NOMO-1 treated with DMSO at 0.1 percent for 48 hours (cell line): Measurements from ENCODE around the gene C10orf62.
"Not testable (repeated sequence)": the region's sequence is repeated elsewhere in the genome, so short reads cannot be mapped to it uniquely, and the experiment has no call there.

Source experiments
- DNase-seq: peaks from one replicate; lab custom pipeline; 2025; ENCODE audit not compliant: unreplicated experiment; lab: John Stamatoyannopoulos, UW

Gene C10orf62

DNA sequence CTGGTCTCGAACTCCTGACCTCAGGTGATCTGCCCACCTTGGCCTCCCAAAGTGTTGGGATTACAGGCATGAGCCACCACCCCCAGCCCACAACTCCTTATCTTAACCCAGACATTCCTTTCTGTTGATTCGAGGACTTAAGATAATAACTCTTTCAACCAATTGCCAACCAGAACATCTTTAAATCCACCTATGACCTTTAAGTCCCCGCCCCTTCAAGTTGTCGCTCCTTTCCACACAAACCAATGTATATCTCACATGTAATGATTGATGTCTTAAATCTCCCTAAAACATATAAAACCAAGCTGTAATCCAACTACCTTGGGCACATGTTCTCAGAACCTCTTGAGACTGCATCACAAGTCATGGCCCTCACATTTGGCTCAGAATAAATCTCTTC is 24.7 kb upstream of the C10orf62 start:
- no peak for DNase-seq

DNA sequence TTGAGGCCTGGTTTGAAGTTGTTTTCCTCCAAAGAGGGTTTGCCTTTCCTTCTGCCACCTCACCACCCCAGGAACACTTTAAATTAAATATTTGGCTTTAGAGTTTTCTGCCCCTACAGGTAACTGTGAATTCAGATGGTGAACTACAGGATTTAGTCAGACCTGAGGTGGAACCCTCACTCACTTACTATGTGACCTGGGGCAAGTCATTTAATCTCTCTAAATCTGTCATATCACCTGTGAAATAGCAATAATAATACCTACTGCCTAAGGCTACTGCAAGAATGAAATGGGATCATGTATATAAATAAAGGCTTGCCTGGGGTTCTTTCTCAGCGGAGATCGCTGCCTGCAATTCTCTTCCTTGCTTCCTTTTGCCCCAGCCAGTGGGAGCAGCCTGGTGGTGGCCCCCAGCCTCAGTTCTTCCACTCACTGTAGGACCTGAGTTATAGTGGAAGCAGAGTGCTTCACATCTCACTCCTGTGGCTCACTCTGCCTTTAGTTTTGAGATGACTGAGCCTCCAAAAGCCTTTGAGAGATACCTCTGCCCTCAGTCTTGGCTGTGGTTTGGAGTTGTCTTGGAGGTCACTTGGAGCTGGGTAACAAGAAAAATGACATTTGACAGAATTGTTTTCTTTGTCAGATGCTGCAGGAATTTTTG is 23.1 kb upstream of the C10orf62 start:
- DNase-seq, result no peak

DNA sequence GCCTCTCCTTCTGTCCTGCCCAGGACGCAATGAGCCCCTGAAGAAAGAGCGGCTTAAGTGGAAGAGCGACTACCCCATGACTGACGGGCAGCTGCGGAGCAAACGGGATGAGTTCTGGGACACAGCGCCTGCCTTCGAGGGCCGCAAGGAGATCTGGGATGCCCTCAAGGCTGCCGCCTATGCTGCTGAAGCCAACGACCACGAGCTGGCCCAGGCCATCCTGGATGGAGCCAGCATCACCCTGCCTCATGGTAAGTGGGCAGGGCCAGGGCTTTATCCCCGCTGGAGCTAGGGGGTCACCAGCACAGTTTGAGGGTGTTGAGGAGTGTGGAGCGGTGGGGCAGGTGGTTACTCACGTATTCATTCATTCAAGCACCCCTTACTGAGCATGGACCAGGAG is 21.6 kb upstream of the C10orf62 start:
- no peak for DNase-seq

DNA sequence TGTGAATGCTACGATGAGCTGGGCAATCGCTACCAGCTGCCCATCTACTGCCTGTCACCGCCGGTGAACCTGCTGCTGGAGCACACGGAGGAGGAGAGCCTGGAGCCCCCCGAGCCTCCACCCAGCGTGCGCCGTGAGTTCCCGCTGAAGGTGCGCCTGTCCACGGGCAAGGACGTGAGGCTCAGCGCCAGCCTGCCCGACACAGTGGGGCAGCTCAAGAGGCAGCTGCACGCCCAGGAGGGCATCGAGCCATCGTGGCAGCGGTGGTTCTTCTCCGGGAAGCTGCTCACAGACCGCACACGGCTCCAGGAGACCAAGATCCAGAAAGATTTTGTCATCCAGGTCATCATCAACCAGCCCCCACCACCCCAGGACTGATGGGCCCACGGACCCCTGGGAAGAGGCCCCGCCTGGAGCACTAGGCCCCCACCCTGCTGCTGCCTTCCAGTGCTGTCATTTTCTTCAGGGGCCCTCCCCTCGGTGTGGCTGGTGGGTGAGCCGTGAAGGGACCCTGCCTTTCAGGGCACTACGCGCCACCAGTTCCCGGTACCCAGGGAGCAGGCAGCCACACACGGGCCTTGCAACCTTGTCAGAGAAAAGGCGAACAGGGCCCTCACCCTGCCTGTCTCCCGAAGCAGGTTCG is 19.3 kb upstream of the C10orf62 start:
- DNase-seq, result no peak

DNA sequence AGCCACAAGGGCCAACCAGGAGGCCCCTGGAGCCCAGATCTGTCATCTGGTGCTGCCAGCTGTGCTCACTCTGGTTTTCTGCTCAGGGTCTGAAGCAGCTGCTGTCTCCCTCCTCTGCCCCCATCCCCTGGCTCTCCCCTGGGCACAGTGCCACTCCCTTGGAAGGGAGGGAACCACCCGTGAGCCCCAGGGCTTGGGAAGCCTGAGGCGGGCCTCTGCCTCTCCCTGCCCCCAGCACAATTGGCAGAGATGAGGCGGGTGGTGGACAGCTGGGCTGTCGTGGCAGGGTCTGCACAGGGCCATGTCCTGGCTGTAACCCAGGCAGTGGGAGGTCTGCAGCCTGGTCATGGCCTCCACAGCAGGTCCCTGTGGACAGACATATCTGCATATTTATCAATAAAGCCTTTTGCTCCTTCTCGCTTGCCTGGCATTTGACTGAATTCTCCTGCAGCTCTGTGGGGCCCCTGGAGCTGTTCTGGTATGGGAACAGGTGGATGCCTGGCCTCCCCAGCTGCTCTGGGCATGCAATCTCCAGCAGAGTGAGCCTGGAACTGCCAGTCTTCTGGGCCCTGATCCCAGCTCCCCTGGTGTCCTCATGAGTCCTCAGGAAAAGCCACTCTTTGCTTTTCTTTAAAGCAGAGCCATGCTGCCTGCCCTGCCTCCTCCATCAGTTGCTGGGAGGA is 18.6 kb upstream of the C10orf62 start:
- DNase-seq, result no peak

DNA sequence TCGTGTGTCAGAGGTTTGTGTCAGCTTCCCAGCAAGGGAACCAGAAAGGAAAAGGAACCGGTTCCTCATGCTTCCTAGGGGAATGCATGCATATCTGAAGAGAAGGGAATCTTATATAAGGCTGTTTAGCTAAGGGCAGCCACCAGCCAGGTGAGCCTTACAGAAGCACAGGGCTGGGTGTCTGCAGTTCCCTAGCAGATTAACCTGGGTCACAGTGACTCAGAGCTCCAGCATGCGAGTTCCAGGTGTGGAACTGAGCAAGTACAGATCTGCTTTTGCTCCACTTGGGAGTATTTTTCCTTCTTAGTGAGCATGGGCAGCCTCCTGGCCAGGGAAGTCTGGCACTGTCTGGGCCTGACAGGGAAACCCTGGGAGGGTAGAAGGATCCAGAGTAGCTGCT is 17.9 kb upstream of the C10orf62 start:
- no peak for DNase-seq

DNA sequence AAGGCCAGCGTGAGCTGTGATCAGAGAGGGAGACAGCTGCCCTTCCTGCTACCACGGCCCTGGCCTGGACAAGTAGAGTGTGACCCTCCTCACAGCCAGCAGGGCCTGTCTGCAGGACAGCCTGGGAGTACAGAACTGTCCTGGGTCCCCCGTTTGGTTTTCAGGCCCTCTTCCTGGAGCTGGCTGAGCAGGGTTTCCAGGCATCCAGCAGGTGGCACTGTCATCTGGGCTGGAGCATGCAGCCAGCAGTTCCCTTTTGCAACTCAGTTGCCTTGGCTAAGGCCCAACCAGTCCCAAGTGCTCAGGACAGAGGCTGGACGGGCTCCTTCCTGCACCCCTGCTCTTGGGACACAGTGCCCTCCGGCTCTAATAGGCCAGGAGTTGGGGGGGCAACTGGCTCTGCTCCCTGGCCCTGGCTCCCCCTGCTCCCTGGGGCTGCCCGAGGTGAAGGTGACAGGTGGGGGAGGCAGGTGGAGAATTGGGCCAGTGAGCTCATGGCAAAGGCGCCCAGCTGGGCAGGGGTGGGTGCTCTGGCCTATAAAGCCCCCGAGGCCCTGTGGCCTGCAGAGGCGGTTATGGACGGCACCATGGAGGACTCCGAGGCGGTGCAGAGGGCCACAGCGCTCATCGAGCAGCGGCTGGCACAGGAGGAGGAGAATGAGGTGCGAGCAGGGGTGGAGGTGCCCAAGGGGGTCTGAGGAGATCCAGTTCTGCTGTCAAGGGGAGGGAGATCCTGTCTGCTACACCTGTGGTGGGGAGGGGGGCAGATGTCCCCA is 17.1 kb upstream of the C10orf62 start, which contains the start of gene ANKRD2:
Gene ANKRD2 (plus strand): TSS at position 566 of the 776 bp plus-strand sequence. CDS start 10 bp downstream, at position 576.
- DNase-seq, result peak; percentile 61

DNA sequence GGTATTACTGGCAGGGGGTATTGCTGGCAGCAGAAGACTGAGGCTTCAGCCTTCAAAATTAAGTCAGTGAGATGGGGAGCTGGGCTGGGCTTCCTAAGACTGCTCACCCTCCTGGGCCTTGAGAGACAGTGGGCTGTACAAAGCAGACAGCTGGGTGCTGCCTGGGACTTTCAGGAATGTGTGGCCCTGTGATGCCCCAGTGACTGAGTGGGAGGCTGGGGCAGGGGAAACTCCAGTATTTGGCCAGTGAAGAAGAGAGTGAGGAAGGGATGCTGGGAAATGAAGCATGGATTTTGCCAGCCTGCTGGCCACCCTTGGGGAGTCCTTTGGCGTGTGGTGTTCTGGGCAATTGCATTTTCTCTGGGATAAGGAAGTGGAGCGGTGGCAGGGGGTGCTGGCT is 16.5 kb upstream of the C10orf62 start:
- no peak for DNase-seq

DNA sequence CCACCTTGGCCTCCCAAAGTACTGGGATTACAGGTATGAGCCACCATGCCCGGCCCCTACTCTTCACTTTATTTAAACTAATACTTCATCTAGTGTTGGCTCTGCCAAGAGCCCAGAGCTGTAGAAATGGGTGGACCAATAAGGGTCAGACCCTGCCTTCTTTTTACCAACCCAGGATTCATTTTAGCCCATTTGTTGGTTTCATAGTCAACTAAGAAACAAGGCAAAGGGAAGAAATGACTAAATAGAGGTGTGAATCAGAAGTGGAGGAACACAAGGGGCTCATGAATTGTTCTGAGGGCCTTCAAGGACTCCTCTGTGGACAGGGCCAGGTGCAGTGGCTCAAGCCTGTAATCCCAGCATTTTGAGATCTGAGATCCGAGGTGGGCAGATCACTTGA is 15.8 kb upstream of the C10orf62 start:
- DNase-seq, result no peak

DNA sequence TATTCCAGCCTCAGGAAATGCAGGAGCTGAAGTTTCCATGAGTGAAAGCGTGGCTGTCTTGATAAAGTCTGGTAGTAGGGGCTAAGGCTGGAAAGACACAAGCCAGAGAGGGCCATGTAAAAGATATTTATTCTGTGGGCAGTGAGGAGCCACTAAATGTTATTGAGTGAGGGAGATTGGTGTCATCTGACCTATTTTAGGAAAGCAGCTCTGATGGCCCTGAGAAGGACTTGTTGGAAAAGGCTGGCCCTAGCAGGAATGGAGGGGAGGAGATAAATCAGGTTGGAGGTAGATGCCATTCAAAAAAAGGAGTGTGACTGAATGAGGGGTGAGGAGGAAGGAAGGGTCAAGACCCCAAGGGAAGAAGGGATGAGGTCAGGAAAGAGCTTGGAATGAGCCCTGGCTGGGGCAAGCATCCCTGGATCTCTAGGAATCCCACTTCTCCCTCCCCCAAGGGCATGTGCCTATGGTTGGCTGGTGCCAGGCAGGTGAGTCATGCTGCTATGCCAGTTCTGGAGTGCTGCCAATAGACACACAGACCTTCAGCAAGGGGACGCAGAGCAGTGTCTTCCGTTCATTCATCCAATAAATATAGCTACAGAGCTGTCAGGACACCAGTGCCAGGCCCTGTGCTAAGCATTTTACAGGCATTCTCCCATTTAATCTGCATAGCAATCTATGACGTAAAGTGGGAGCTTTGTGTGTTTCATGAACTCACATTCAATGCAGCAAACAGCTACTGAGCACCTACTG is 15.0 kb upstream of the C10orf62 start:
- DNase-seq, result no peak

DNA sequence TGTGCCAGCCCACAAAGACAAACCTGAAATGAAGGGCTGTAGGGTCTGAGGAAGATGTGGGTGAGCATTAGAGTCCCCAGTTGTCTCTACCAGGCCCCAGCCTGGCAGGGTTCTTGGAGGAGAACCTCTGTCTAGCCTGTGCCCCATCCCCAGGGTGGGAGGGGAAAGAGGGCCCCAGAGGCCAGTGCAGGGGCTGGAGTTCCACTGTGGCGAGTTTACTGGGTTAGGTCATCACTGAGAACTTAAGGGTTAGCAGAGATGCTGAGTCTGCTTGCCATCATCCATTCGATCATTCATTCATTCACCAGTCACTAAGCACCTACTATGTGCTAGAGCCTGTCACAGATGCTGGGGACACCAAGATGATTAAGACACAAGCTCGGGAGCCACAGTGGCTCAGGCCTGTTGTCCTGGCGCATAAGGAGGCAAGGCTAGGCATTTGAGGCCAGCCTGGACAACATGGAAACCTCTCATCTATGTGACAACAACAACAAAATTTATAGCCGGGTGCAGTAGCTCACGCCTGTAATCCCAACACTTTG is 14.3 kb upstream of the C10orf62 start:
- DNase-seq, result no peak

DNA sequence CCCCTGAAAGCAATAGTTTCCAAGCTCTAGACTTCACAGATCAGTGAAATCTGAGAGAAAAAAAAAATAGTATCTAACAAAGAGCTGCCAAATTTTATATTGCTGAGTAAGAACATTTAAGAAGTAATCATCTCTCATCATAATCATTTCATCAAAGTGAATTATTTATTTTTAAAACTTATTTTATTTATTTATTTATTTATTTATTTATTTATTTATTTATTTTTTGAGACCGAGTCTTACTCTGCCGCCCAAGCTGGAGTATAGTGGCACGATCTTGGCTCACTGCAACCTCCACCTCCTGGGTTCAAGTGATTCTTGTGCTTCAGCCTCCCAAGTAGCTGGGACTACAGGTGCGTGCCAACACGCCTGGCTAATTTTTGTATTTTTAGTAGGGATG is 13.0 kb upstream of the C10orf62 start:
- DNase-seq, result not testable (repeated sequence)

DNA sequence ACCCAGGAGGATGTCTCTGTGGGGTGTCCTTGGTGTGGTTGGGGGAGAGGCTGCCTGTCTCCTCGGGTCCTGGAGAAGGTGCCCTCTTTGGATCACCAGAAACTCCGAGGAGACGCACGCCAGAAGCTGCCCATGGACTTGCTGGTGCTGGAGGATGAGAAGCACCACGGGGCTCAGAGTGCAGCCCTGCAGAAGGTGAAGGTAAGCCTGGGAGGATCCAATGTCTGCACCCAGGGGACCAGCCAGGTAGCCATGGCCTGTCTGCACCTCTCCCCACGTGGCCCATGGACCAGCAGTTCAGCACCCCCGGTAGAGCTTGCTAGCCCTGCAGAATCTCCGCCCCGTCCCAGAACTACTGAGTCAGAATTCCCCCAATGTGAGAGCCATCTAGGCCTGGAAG is 11.8 kb upstream of the C10orf62 start:
- no peak for DNase-seq

DNA sequence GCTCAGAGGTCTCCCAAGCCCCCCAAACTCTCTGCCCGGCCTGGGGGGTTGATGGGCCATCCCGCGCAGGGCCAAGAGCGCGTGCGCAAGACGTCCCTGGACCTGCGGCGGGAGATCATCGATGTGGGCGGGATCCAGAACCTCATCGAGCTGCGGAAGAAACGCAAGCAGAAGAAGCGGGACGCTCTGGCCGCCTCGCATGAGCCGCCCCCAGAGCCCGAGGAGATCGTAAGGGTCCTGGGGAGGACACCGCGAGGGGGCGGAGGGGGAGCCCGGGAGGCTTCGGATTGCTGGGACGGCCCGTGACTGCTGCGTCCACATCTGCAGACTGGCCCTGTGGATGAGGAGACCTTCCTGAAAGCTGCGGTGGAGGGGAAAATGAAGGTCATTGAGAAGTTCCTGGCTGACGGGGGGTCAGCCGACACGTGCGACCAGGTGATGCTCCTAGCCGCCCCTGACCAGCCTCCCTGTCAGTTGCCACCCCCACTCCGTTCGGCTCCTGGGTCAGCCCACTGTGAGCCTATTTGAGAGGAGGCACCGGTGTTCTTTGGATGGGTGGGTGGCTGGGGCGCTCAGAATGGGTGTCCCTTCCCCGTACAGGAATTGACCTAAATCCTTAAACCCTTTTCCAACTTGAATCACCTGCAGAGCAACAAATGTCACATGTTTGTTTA is 11.2 kb upstream of the C10orf62 start:
- no peak for DNase-seq

DNA sequence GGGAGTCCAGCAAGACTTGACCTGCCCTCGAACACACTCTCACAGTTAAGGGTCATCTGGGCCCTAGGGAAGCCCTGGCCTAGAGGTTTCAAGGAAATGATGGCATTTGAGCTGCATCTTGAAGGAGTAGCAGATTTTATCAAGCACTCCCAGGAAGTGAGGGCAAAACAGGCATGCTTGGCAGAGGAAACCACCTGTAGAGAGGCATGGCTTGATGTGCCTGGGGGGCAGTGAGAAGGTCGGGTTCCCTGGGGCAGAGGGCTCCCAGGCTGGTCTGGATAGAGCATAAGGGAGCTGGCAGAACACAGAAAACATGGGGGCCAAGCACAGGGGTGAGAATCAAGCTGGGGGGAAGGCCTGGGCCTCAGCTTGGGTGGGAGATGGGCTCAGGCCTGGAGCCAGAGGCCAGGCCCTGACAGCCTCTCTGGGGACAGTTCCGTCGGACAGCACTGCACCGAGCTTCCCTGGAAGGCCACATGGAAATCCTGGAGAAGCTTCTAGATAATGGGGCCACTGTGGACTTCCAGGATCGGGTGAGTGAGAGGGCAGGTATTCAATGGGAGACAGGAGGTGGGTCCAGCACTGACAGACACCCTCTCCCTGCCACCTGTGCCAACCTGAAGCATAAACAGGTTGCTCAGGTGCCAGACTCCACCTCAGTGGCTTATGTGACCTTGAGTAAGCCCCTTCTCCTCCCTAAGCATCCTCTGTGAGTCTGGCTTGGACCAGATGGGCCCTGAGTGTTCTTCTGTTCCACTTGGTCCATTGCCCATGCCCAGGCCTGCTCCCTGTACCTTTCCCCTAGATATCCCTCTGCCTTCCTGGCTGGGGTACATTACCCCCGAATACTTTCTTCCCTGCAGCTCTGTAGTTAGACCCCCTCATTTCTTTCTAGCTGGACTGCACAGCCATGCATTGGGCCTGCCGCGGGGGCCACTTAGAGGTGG is 8.8 kb upstream of the C10orf62 start:
- no peak for DNase-seq

DNA sequence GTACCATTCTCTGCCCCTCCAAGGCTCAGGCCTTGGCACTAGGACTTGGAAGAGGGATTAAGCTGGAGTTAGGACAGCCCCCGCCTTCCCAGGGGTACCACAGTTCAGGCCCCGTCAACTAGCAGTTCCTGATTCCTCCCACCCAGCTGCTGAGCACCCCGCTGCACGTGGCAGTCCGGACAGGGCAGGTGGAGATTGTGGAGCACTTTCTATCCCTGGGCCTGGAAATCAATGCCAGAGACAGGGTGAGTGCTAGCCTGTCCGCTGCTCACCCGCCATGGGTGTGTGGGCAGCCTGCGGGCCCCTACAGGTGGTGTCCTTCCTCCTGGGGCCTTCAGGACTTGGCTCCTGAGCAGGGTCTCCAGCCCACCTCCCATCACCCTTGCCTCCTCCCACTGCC is 7.4 kb upstream of the C10orf62 start:
- DNase-seq, result no peak

DNA sequence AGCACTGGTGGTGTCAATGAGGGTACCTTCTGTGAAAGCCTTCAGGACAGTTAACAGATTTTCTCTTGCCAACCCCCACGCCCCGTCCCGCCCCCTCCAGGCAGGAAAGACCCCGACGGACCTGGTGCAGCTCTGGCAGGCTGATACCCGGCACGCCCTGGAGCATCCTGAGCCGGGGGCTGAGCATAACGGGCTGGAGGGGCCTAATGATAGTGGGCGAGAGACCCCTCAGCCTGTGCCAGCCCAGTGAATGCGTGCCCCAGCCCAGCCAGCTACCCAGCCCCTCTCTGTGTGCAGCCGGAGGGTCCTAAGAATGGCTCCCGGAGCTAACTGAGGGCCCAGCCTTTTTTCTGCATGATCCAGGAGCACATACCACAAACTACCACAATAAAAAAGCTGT is 6.0 kb upstream of the C10orf62 start:
- no peak for DNase-seq

DNA sequence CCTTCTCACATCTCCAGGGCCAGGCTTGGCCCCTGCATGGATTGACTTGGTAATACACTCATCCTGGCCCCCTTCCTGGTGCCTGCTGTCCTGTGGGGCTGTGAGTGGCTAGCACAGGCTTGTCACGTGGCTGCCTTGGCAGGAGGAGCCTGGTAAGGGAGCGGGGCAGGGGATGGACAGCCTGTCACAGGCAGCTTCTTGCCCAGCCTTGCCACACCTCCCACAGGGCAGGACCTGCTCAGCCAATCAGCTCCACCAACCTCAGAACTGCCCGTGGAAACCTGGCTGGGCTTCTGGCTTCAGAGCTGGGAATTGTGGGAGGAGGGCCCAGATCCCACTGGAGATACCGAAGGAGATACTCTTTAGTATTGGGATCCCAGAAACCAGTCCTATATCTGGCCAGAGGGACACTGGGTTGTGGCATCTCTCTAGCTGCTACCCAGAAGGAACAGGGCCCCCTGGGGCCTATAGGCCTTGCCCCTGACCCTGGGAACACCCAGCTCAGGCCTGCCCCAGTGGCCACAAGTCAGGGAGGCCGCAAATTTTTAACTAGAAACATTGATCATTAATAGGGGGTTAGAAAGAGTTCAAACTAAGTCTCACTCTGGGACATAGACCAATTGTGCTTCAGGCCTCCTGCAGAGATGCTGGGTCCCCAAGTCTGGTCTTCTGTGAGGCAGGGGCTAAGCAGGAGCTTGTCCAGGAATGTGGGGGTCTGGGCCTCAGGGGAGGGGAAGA is 5.3 kb upstream of the C10orf62 start, which contains the start of gene HOGA1:
Gene HOGA1 (plus strand): TSS at position 330 of the 738 bp plus-strand sequence. CDS start 315 bp downstream, at position 645.
- DNase-seq, result no peak
